Neuronal stem cell (in vitro differentiated cells): ENCODE results near the gene TANK.

Experiments
- DNase-seq: peaks from one replicate; pipeline ENCODE4 v3.0.0-alpha.2; 2013; ENCODE audit warnings: low spot score
- H2AFZ ChIP-seq: one replicate; pipeline ENCODE4 v1.6.1; 2013; ENCODE audit warnings: mild to moderate bottlenecking, low read length, inconsistent platforms
- H2AK5ac ChIP-seq: 2 replicates; pipeline ENCODE4 v1.6.1; 2013; ENCODE audit warnings: low read depth, mild to moderate bottlenecking, inconsistent platforms, low read length, moderate library complexity, mixed read lengths
- H2BK120ac ChIP-seq: 2 replicates; pipeline ENCODE4 v1.6.1; 2013; ENCODE audit warnings: low read depth, mild to moderate bottlenecking, inconsistent platforms, low read length, moderate library complexity, mixed read lengths
- H2BK12ac ChIP-seq: one replicate; pipeline ENCODE4 v1.6.1; 2013; ENCODE audit warnings: low read length, inconsistent platforms
- H2BK15ac ChIP-seq: 2 replicates; pipeline ENCODE4 v1.6.1; 2013; ENCODE audit warnings: mild to moderate bottlenecking, low read length, inconsistent platforms, mixed read lengths
- H2BK5ac ChIP-seq: one replicate; pipeline ENCODE4 v1.6.1; 2013; ENCODE audit warnings: inconsistent platforms, mild to moderate bottlenecking, low read length, moderate library complexity
- H3K14ac ChIP-seq: one replicate; pipeline ENCODE4 v1.6.1; 2013; ENCODE audit warnings: low read length, inconsistent platforms
- H3K18ac ChIP-seq: 2 replicates; pipeline ENCODE4 v1.6.1; 2013; ENCODE audit warnings: low read length, inconsistent platforms
- H3K23ac ChIP-seq: 2 replicates; pipeline ENCODE4 v1.6.1; 2013; ENCODE audit warnings: low read depth, mild to moderate bottlenecking, mixed read lengths, low read length, inconsistent platforms; ENCODE audit not compliant: poor library complexity
- H3K27ac ChIP-seq: replicated peaks from 3 replicates; pipeline ENCODE4 v1.5.1; 2013; ENCODE audit warnings: low read length, inconsistent platforms
- H3K27me3 ChIP-seq, 3 experiments: 2 replicates each; pipeline ENCODE4 v1.6.1; 2013; ENCODE audit warnings: low read length in 3 of 3, mild to moderate bottlenecking in 2 of 3, inconsistent platforms in 1 of 3, low read depth in 1 of 3, mixed read lengths in 1 of 3, moderate library complexity in 1 of 3; ENCODE audit not compliant: control insufficient read depth in 3 of 3, insufficient read depth in 3 of 3
- H3K36me3 ChIP-seq, 2 donors: replicated peaks in 1 of 2; 2 replicates each; pipeline ENCODE4 v1.6.1; 2013; ENCODE audit warnings: low read length in 2 of 2; ENCODE audit not compliant: control insufficient read depth in 2 of 2, insufficient read depth in 2 of 2
- H3K4ac ChIP-seq: 2 replicates; pipeline ENCODE4 v1.6.1; 2013; ENCODE audit warnings: inconsistent platforms, mild to moderate bottlenecking, low read length, moderate library complexity
- H3K4me1 ChIP-seq, 2 donors: 1 replicate in 1 of 2; 2 replicates in 1 of 2; pipeline ENCODE4 v1.6.1; 2013; ENCODE audit warnings: low read length in 2 of 2, low read depth in 1 of 2; ENCODE audit not compliant: control insufficient read depth in 2 of 2, insufficient read depth in 1 of 2
- H3K4me2 ChIP-seq: one replicate; pipeline ENCODE4 v1.6.1; 2013; ENCODE audit warnings: mild to moderate bottlenecking, low read length, inconsistent platforms; ENCODE audit not compliant: insufficient read depth, poor library complexity, severe bottlenecking
- H3K4me3 ChIP-seq, 2 donors: 2 replicates each; pipeline ENCODE4 v1.5.1; 2013; ENCODE audit warnings: low read length in 2 of 2, mild to moderate bottlenecking in 2 of 2, inconsistent platforms in 1 of 2, moderate library complexity in 1 of 2
- H3K79me1 ChIP-seq: one replicate; pipeline ENCODE4 v1.6.1; 2013; ENCODE audit warnings: low read depth, mild to moderate bottlenecking, inconsistent platforms, low read length, moderate library complexity
- H3K9ac ChIP-seq: one replicate; pipeline ENCODE4 v1.6.1; 2013; ENCODE audit warnings: mild to moderate bottlenecking, low read depth, low read length, inconsistent platforms; ENCODE audit not compliant: poor library complexity
- H3K9me3 ChIP-seq, 2 donors: replicated peaks in 1 of 2; 2 replicates each; pipeline versions ENCODE3 to v1.6.1; 2013; ENCODE audit warnings: low read length in 2 of 2, mild to moderate bottlenecking in 2 of 2, inconsistent platforms in 1 of 2, low read depth in 1 of 2, mixed read lengths in 1 of 2, moderate library complexity in 1 of 2; ENCODE audit not compliant: control insufficient read depth in 2 of 2, insufficient read depth in 1 of 2
- H4K8ac ChIP-seq: one replicate; pipeline ENCODE4 v1.6.1; 2013; ENCODE audit warnings: low read depth, mild to moderate bottlenecking, inconsistent platforms, low read length, moderate library complexity
- H4K91ac ChIP-seq: one replicate; pipeline ENCODE4 v1.6.1; 2013; ENCODE audit warnings: low read length, low read depth, mild to moderate bottlenecking, inconsistent platforms; ENCODE audit not compliant: poor library complexity
- WGBS, 2 donors: extraction: QIAGEN DNeasy Blood & Tissue Kit; methylation state at CpG; one replicate each; pipeline ENCODE4 v1.1.7; 2013; ENCODE audit warnings: missing lambda C conversion rate in 2 of 2, mixed read lengths in 1 of 2; ENCODE audit not compliant: insufficient read length in 2 of 2, insufficient replicate concordance in 1 of 2; ENCODE audit errors: extremely low coverage in 2 of 2; 5-methylcytosine and 5-hydroxymethylcytosine counted together

The TANK gene

GRCh38 chr2:161128885-161129284, 31.3 kb upstream of the TANK start:
- no CpG with 5 or more reads among the region's 3 CpGs for WGBS, 2 donors
- no peak overlapping the region for H3K14ac ChIP-seq
- H2BK15ac ChIP-seq, result no peak overlapping the region

GRCh38 chr2:161130354-161130753, 29.9 kb upstream of the TANK start:
- Histone ChIP-seq H3K4ac (no peak overlapping the region), H3K27me3 (no peaks in the 10 kb centered on the region), H2BK5ac (no peak overlapping the region), H2BK15ac (no peak overlapping the region), H3K9me3 (no peaks in the 10 kb centered on the region), H2BK12ac (no peak overlapping the region), H2AFZ (no peak overlapping the region), H3K18ac (no peak overlapping the region), H4K91ac (no peak overlapping the region), H2BK120ac (no peak overlapping the region), H3K4me1 (peaks cover 1 to 5% of the 10 kb centered on the region in 2 donors), H3K23ac (no peak overlapping the region), H4K8ac (no peak overlapping the region), H3K36me3 (no peaks in the 10 kb centered on the region), H3K27ac (no peak overlapping the region), H3K14ac (no peak overlapping the region), H3K79me1 (no peaks in the 10 kb centered on the region), H3K4me3 (no peak overlapping the region), H3K9ac (no peak overlapping the region), H3K4me2 (no peak overlapping the region), H2AK5ac (no peak overlapping the region)
- WGBS, 2 donors, result no CpG with 5 or more reads among the region's 8 CpGs
- DNase-seq, result no peak

More at GRCh38 chr2:161128885-161129284, 31.3 kb upstream of the TANK start:
- Histone ChIP-seq H2BK120ac (no peak overlapping the region), H3K9me3 (no peaks in the 10 kb centered on the region), H3K23ac (no peak overlapping the region), H3K4me3 (no peak overlapping the region), H3K27ac (no peak overlapping the region), H3K4me2 (no peak overlapping the region), H2BK12ac (no peak overlapping the region), H2AK5ac (no peak overlapping the region), H3K18ac (no peak overlapping the region), H4K8ac (no peak overlapping the region), H4K91ac (no peak overlapping the region), H3K4ac (no peak overlapping the region), H2AFZ (no peak overlapping the region), H3K4me1 (no peaks in the 10 kb centered on the region), H3K36me3 (no peaks in the 10 kb centered on the region), H3K79me1 (no peaks in the 10 kb centered on the region), H3K27me3 (no peaks in the 10 kb centered on the region), H3K9ac (no peak overlapping the region), H2BK5ac (no peak overlapping the region)
- no peak for DNase-seq

DNA sequence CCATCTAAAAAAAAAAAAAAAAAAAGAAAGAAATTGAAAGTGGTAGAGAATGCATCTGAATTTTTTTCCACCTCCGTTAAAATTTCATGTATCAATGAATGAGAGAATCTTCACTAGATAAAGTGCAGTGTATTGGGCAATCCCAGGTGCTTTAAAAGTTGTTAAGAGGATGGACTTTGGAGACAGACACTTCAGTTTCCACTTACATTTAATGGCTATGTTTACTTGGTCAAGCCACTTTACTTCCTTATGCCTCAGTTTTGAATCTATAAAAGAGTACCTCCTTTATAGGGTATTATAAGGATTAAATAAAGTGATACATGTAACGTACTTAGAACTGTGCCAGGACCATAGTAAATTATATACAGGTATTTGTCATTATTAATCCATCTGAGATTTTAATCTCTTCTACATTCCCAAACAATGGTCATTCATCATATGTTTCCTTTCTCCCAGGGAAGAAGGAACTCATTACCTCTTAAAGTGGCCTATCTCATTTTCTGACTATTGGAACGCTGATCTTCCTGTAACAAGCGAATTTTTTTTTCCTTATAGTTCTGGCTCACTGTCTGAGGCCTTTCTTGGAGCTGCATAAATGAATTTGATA, 29.1 kb upstream of the TANK start:
- no peak overlapping the region for H2AK5ac ChIP-seq
- no peaks in the 10 kb centered on the region for H3K79me1 ChIP-seq
- no peak overlapping the region for H4K91ac ChIP-seq
- no peak overlapping the region for H2BK120ac ChIP-seq
- H3K4me1 ChIP-seq, result peaks cover 1 to 5% of the 10 kb centered on the region in 2 donors
- no peak overlapping the region for H2BK15ac ChIP-seq
- WGBS, 2 donors, result no CpG with 5 or more reads among the region's 4 CpGs
- no peak overlapping the region for H3K14ac ChIP-seq
- no peak overlapping the region for H3K4me3 ChIP-seq
- H3K9me3 ChIP-seq, result no peaks in the 10 kb centered on the region
- H3K27ac ChIP-seq, result no peak overlapping the region
- no peak for DNase-seq
- no peaks in the 10 kb centered on the region for H3K27me3 ChIP-seq
- no peak overlapping the region for H3K4ac ChIP-seq
- H3K4me2 ChIP-seq, result no peak overlapping the region
- H3K23ac ChIP-seq, result no peak overlapping the region
- H2BK12ac ChIP-seq, result no peak overlapping the region
- H2BK5ac ChIP-seq, result no peak overlapping the region
- no peaks in the 10 kb centered on the region for H3K36me3 ChIP-seq
- H3K9ac ChIP-seq, result no peak overlapping the region
- no peak overlapping the region for H2AFZ ChIP-seq
- no peak overlapping the region for H4K8ac ChIP-seq
- H3K18ac ChIP-seq, result no peak overlapping the region

DNA sequence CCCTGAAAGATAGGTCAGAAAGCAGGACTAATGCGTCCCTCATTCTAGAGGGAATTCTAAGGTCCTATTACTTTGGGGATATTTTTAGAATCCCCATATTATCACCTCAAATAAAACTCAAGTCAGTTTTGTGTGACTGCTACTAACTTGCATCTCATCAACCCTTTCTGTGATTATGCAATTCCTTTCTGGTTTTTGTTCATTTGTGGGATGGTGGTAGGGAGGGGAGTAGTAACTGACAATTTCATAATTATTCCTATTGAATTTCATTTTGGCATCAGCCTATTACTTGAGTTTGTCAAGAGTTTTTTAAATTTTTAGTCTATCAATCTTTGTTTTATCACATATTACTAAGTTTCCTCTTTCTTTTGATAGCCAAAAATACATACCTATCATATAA, 28.4 kb upstream of the TANK start:
- no peaks in the 10 kb centered on the region for H3K79me1 ChIP-seq
- H3K4me3 ChIP-seq, result no peak overlapping the region
- WGBS, 2 donors, result no CpG with 5 or more reads among the region's 1 CpG
- H3K27me3 ChIP-seq, result no peaks in the 10 kb centered on the region
- no peak overlapping the region for H3K4ac ChIP-seq
- H3K4me2 ChIP-seq, result no peak overlapping the region
- no peak overlapping the region for H3K18ac ChIP-seq
- H3K14ac ChIP-seq, result no peak overlapping the region
- H4K8ac ChIP-seq, result no peak overlapping the region
- no peak overlapping the region for H3K23ac ChIP-seq
- H3K4me1 ChIP-seq, result peaks cover 1 to 6% of the 10 kb centered on the region in 2 donors
- H2BK12ac ChIP-seq, result no peak overlapping the region
- no peak overlapping the region for H3K9ac ChIP-seq
- H4K91ac ChIP-seq, result no peak overlapping the region
- no peak overlapping the region for H2AK5ac ChIP-seq
- H2AFZ ChIP-seq, result no peak overlapping the region
- no peaks in the 10 kb centered on the region for H3K36me3 ChIP-seq
- no peak overlapping the region for H3K27ac ChIP-seq
- DNase-seq, result no peak
- no peak overlapping the region for H2BK5ac ChIP-seq
- H2BK120ac ChIP-seq, result no peak overlapping the region
- H3K9me3 ChIP-seq, result no peaks in the 10 kb centered on the region
- H2BK15ac ChIP-seq, result no peak overlapping the region
